Ramos (cell line): ENCODE measurements around the gene KRTAP10-4.

ENCODE experiments used
- in situ Hi-C: fragments of 300-500 bp; cut with MboI; formaldehyde crosslinking; loops from one replicate; pipeline ENCODE4 v1.14.3; 2022; ENCODE audit warnings: low sequenced_read_pairs; ENCODE audit not compliant: unreplicated experiment

KRTAP10-4 gene

GRCh38 chr21:44612669-44613229 lies 39.2 kb downstream of the KRTAP10-4 start:
- in situ Hi-C loops = no loop called here

- in situ Hi-C loops = no loop called here
Measured at GRCh38 chr21:44613386-44614155, 40.0 kb downstream of the KRTAP10-4 start.

- in situ Hi-C loops = no loop called here
Measured at GRCh38 chr21:44614161-44614631, 40.7 kb downstream of the KRTAP10-4 start.

GRCh38 chr21:44614961-44615391 lies 41.4 kb downstream of the KRTAP10-4 start:
- in situ Hi-C loops = no loop called here

- in situ Hi-C loops = no loop called here
Measured at GRCh38 chr21:44615466-44615865, 41.9 kb downstream of the KRTAP10-4 start.

GRCh38 chr21:44615911-44616590 lies 42.5 kb downstream of the KRTAP10-4 start:
- in situ Hi-C loops = no loop called here

- in situ Hi-C loops = no loop called here
Measured at GRCh38 chr21:44616591-44616926, 43.0 kb downstream of the KRTAP10-4 start.

- in situ Hi-C loops = no loop called here
Measured at GRCh38 chr21:44617071-44617501, 43.6 kb downstream of the KRTAP10-4 start.

- in situ Hi-C loops = no loop called here
Measured at GRCh38 chr21:44618504-44618903, 45.0 kb downstream of the KRTAP10-4 start.

GRCh38 chr21:44618909-44619308 lies 45.4 kb downstream of the KRTAP10-4 start:
- in situ Hi-C loops = no loop called here

- in situ Hi-C loops = no loop called here
Measured at GRCh38 chr21:44619886-44620285, 46.4 kb downstream of the KRTAP10-4 start.

- in situ Hi-C loops = no loop called here
Measured at GRCh38 chr21:44623575-44623974, 50.0 kb downstream of the KRTAP10-4 start.
